Stomach (tissue), 9 donors: ENCODE data around the gene EHD2. TPM values are rescaled to one million over a fixed set of nuclear protein-coding genes. Genes with fewer than 3 reads are reported as not detected.

Experiments
- DNase-seq, 2 donors: peaks; one replicate each; pipeline versions ENCODE4 v3.0.0 to v3.0.0-alpha.2; 2013 to 2019
- H3K27ac ChIP-seq, 5 donors: fragments of 200-600 bp in 4 of 5; sonication (generic) in 4 of 5; one replicate each; pipeline ENCODE4 v1.5.1; 2013 to 2019; ENCODE audit warnings: mild to moderate bottlenecking in 1 of 5, moderate library complexity in 1 of 5
- H3K27me3 ChIP-seq, 3 donors: fragments of 200-600 bp; sonication (generic); one replicate each; pipeline ENCODE4 v1.5.1; 2017 to 2019; ENCODE audit warnings: mixed run types in 1 of 3
- H3K36me3 ChIP-seq, 4 donors: fragments of 200-600 bp; sonication (generic); 1 replicate in 3 of 4; 2 replicates in 1 of 4; pipeline ENCODE4 v1.5.1; 2016 to 2019
- H3K4me1 ChIP-seq, 4 donors: fragments of 200-600 bp; sonication (generic); one replicate each; pipeline ENCODE4 v1.5.1; 2016 to 2019
- H3K4me3 ChIP-seq, 4 donors: fragments of 200-600 bp; sonication (generic) in 3 of 4; one replicate each; pipeline ENCODE4 v1.5.1; 2016 to 2019; ENCODE audit warnings: mild to moderate bottlenecking in 1 of 4
- H3K9me3 ChIP-seq, 4 donors: fragments of 200-600 bp; sonication (generic); one replicate each; pipeline ENCODE4 v1.5.1; 2016 to 2019
- CTCF ChIP-seq, 7 experiments: fragments of 450-650 bp in 4 of 7; fragments of 200-600 bp in 3 of 7; sonication (generic) in 3 of 7; IDR thresholded peaks; one replicate each; pipeline ENCODE4 v1.5.1; 2016 to 2019; ENCODE audit warnings: antibody characterized with exemption in 7 of 7, control low read depth in 2 of 7, mild to moderate bottlenecking in 1 of 7
- EP300 ChIP-seq: sonication (generic); formaldehyde crosslinking; IDR thresholded peaks from one replicate; pipeline ENCODE4 v1.6.1; 2017; ENCODE audit warnings: antibody characterized with exemption
- POLR2A ChIP-seq, 4 donors: fragments of 450-650 bp; IDR thresholded peaks; one replicate each; pipeline ENCODE4 v1.6.1; 2016; ENCODE audit warnings: antibody characterized with exemption in 4 of 4, control low read depth in 2 of 4, mild to moderate bottlenecking in 1 of 4, moderate library complexity in 1 of 4
- POLR2AphosphoS5 ChIP-seq, 3 donors: sonication (generic); formaldehyde crosslinking; IDR thresholded peaks; one replicate each; pipeline ENCODE4 v1.6.1; 2016; ENCODE audit warnings: antibody characterized with exemption in 3 of 3
- WGBS, 5 donors: extraction: QIAGEN DNeasy Blood & Tissue Kit in 3 of 5; methylation state at CpG; one replicate each; pipeline versions ENCODE4 v1.1.5 to v1.1.7; 2013 to 2018; 5-methylcytosine and 5-hydroxymethylcytosine counted together
- intact Hi-C: fragments of 100-400 bp; cut with DNase I; formaldehyde crosslinking; loops from one replicate; pipeline ENCODE4 v1.15.1; 2023; ENCODE audit warnings: low total_unique reads
- polyA plus RNA-seq, 3 donors: library from polyadenylated mRNA; stranded (reverse); fragments of 200-250 nt; gene quantifications; one replicate each; pipeline ENCODE4 v1.2.3, GENCODE V29; 2013
- total RNA-seq, 5 donors: library from RNA; depleted of rRNA; stranded (reverse); fragments of >200 nt; gene quantifications; one replicate each; pipeline versions ENCODE4 v1.1.0 to v1.2.3, GENCODE V29; 2014 to 2016
- donor health status: healthy with polysubstance abuse.
- donor health status: Bipolar disorder and iron deficiency.
- donor health status: healthy.

The EHD2 gene
- total and polyA plus RNA-seq, 8 donors, result 24.5 to 334 (median 38.5) TPM

- intact Hi-C loops, result no loop called here
- Histone ChIP-seq H3K9me3 (no peaks in the 10 kb centered on the region), H3K27me3 (no peaks in the 10 kb centered on the region), H3K4me1 (no peaks in the 10 kb centered on the region), H3K36me3 (peaks cover 82 to 100% (median 100%) of the 10 kb centered on the region in 4 donors), H3K27ac (no peak overlapping the region), H3K4me3 (no peak overlapping the region)
- TF ChIP-seq POLR2A (IDR thresholded peaks at IDR 0.05) (no peak), EP300 (no peak), CTCF (IDR thresholded peaks at IDR 0.05) (no peak), POLR2AphosphoS5 (IDR thresholded peaks at IDR 0.05) (no peak)
- 86 to 96% (median 92%) methylated on average over 26 to 36 of the region's 36 CpGs for WGBS, 5 donors
- no peak for DNase-seq
These were observed 42.0 kb downstream of the EHD2 start for GRCh38 chr19:47755065-47755761.

GRCh38 chr19:47755762-47756626, 42.8 kb downstream of the EHD2 start:
- 92 to 95% (median 95%) methylated on average over 7 to 28 of the region's 28 CpGs for WGBS, 5 donors
- H3K27me3 ChIP-seq, result no peaks in the 10 kb centered on the region
- intact Hi-C loops, result no loop called here
- DNase-seq, result no peak
- peaks cover 74 to 97% (median 95%) of the 10 kb centered on the region in 4 donors for H3K36me3 ChIP-seq
- H3K4me1 ChIP-seq, result no peaks in the 10 kb centered on the region
- TF ChIP-seq POLR2A (IDR thresholded peaks at IDR 0.05) (no peak), CTCF (IDR thresholded peaks at IDR 0.05) (no peak), EP300 (no peak), POLR2AphosphoS5 (IDR thresholded peaks at IDR 0.05) (no peak)
- no peak overlapping the region for H3K4me3 ChIP-seq
- no peaks in the 10 kb centered on the region for H3K9me3 ChIP-seq
- H3K27ac ChIP-seq, result no peak overlapping the region

- peaks cover 68 to 91% (median 89%) of the 10 kb centered on the region in 4 donors for H3K36me3 ChIP-seq
- H3K9me3 ChIP-seq, result no peaks in the 10 kb centered on the region
- H3K4me1 ChIP-seq, result no peaks in the 10 kb centered on the region
- intact Hi-C loops, result no loop called here
- no peak for DNase-seq
- H3K4me3 ChIP-seq, result no peak overlapping the region
- whole genome bisulfite sequencing, 5 donors, result 89 to 96% (median 91%) methylated on average over 10 to 12 of the region's 12 CpGs
- H3K27me3 ChIP-seq, result no peaks in the 10 kb centered on the region
- TF ChIP-seq CTCF (IDR thresholded peaks at IDR 0.05), result no peak
- no peak for TF ChIP-seq POLR2A (IDR thresholded peaks at IDR 0.05)
- TF ChIP-seq POLR2AphosphoS5 (IDR thresholded peaks at IDR 0.05), result no peak
- TF ChIP-seq EP300, result no peak
- no peak overlapping the region for H3K27ac ChIP-seq
These were observed 43.4 kb downstream of the EHD2 start for GRCh38 chr19:47756627-47756929.

GRCh38 chr19:47756953-47757608, 43.9 kb downstream of the EHD2 start:
- TF ChIP-seq POLR2AphosphoS5 (IDR thresholded peaks at IDR 0.05), result no peak
- TF ChIP-seq CTCF (IDR thresholded peaks at IDR 0.05), result no peak
- no peak for TF ChIP-seq EP300
- no peak for TF ChIP-seq POLR2A (IDR thresholded peaks at IDR 0.05)
- Histone ChIP-seq H3K4me1 (no peaks in the 10 kb centered on the region), H3K9me3 (no peaks in the 10 kb centered on the region), H3K36me3 (peaks cover 65 to 86% (median 84%) of the 10 kb centered on the region in 4 donors), H3K4me3 (no peak overlapping the region), H3K27me3 (no peaks in the 10 kb centered on the region), H3K27ac (no peak overlapping the region)
- WGBS, 5 donors, result 80 to 91% (median 86%) methylated on average over 19 to 22 of the region's 22 CpGs
- intact Hi-C loops, result no loop called here
- no peak for DNase-seq
